Vagina (tissue), 2 donors: ENCODE measurements around the gene ABCA3. TPM values are rescaled to one million over a fixed set of nuclear protein-coding genes. Genes with fewer than 3 reads are reported as not detected.
"Not testable (repeated sequence)": the region's sequence is repeated elsewhere in the genome, so short reads cannot be mapped to it uniquely, and the experiment has no call there.

Experiments used
- DNase-seq, 2 donors: peaks; one replicate each; pipeline ENCODE4 v3.0.0-alpha.2; 2017; ENCODE audit errors: extremely low spot score in 2 of 2
- H3K27ac ChIP-seq: fragments of 200-600 bp; sonication (generic); one replicate; pipeline ENCODE4 v1.5.1; 2019
- H3K27me3 ChIP-seq: fragments of 200-600 bp; sonication (generic); one replicate; pipeline ENCODE4 v1.5.1; 2019
- H3K36me3 ChIP-seq, 2 donors: fragments of 200-600 bp; sonication (generic); one replicate each; pipeline ENCODE4 v1.5.1; 2017 to 2019
- H3K4me1 ChIP-seq: fragments of 200-600 bp; sonication (generic); one replicate; pipeline ENCODE4 v1.5.1; 2019
- H3K4me3 ChIP-seq, 2 donors: fragments of 200-600 bp; sonication (generic); 1 replicate in 1 of 2; 2 replicates in 1 of 2; pipeline ENCODE4 v1.5.1; 2016 to 2019
- H3K9me3 ChIP-seq: fragments of 200-600 bp; sonication (generic); one replicate; pipeline ENCODE4 v1.5.1; 2019
- CTCF ChIP-seq, 3 experiments: fragments of 450-650 bp in 2 of 3; fragments of 200-600 bp in 1 of 3; sonication (generic) in 1 of 3; IDR thresholded peaks; one replicate each; pipeline ENCODE4 v1.5.1; 2017 to 2019; ENCODE audit warnings: antibody characterized with exemption in 3 of 3, mild to moderate bottlenecking in 2 of 3, moderate library complexity in 2 of 3
- POLR2A ChIP-seq, 2 donors: fragments of 450-650 bp; IDR thresholded peaks; one replicate each; pipeline ENCODE4 v1.6.1; 2017; ENCODE audit warnings: antibody characterized with exemption in 2 of 2, mild to moderate bottlenecking in 2 of 2, moderate library complexity in 2 of 2
- POLR2AphosphoS5 ChIP-seq, 2 donors: sonication (generic); formaldehyde crosslinking; IDR thresholded peaks; one replicate each; pipeline ENCODE4 v1.9.0; 2017; ENCODE audit warnings: antibody characterized with exemption in 2 of 2, mild to moderate bottlenecking in 2 of 2, low read depth in 1 of 2; ENCODE audit not compliant: insufficient read depth in 1 of 2
- intact Hi-C: fragments of 100-400 bp; cut with DNase I; formaldehyde crosslinking; loops from one replicate; pipeline ENCODE4 v1.15.1; 2023
- total RNA-seq: library from RNA; depleted of rRNA; stranded (reverse); fragments of >200 nt; gene quantifications from one replicate; pipeline ENCODE4 v1.2.3, GENCODE V29; 2016

ABCA3 gene
- total RNA-seq, 1 donor from 2014 or later, result 5.4 TPM

DNA sequence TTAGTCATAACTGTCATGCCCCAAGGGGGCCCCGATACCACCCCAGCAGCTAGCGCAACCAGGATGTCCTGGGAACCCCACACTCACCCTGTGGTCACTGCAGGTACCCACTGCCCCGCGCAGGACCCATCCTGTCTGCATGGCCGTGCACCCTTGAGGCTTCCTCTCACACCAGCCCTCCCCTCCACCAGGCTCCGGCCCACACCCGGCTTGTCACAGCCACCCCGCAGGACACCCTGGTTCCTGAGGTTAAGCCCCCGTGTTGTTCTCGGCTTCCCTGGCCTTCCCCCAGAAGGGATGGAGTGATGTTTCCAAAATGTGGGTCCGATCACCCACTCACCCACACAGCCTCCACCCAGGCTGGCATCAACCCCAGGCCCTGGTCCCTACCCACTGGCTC lies 96.7 kb downstream of the ABCA3 start:
- intact Hi-C loops, result no loop called here
- TF ChIP-seq CTCF (IDR thresholded peaks at IDR 0.05) (no peak), POLR2AphosphoS5 (IDR thresholded peaks at IDR 0.05; ENCODE audit: insufficient read depth in 1 of 2, low read depth in 1 of 2) (no peak), POLR2A (IDR thresholded peaks at IDR 0.05) (no peak)

GRCh38 chr16:2243031-2243528 lies 97.4 kb downstream of the ABCA3 start:
- Histone ChIP-seq H3K4me3 (no peak overlapping the region), H3K27me3 (no peaks in the 10 kb centered on the region), H3K9me3 (no peaks in the 10 kb centered on the region), H3K36me3 (peaks cover 0 to 40% of the 10 kb centered on the region in 2 donors), H3K27ac (no peak overlapping the region), H3K4me1 (no peaks in the 10 kb centered on the region)
- intact Hi-C loops, result no loop called here
- DNase-seq, result no peak
- TF ChIP-seq CTCF (IDR thresholded peaks at IDR 0.05), result no peak
- no peak for TF ChIP-seq POLR2A (IDR thresholded peaks at IDR 0.05)
- no peak for TF ChIP-seq POLR2AphosphoS5 (IDR thresholded peaks at IDR 0.05; ENCODE audit: insufficient read depth in 1 of 2, low read depth in 1 of 2)

More for the DNA sequence above, 96.7 kb downstream of the ABCA3 start:
- no peaks in the 10 kb centered on the region for H3K9me3 ChIP-seq
- no peaks in the 10 kb centered on the region for H3K27me3 ChIP-seq
- no peaks in the 10 kb centered on the region for H3K4me1 ChIP-seq
- no peak overlapping the region for H3K27ac ChIP-seq
- no peak overlapping the region for H3K4me3 ChIP-seq
- H3K36me3 ChIP-seq, result peaks cover 0 to 40% of the 10 kb centered on the region in 2 donors
- DNase-seq, result no peak

GRCh38 chr16:2242598-2242997 lies 97.9 kb downstream of the ABCA3 start:
- H3K27me3 ChIP-seq, result peaks cover under 1% of the 10 kb centered on the region
- TF ChIP-seq POLR2AphosphoS5 (IDR thresholded peaks at IDR 0.05; ENCODE audit: insufficient read depth in 1 of 2, low read depth in 1 of 2), result no peak
- no peak for TF ChIP-seq POLR2A (IDR thresholded peaks at IDR 0.05)
- no peak for TF ChIP-seq CTCF (IDR thresholded peaks at IDR 0.05)
- no peaks in the 10 kb centered on the region for H3K9me3 ChIP-seq
- H3K4me1 ChIP-seq, result peaks cover 4% of the 10 kb centered on the region
- intact Hi-C loops, result no loop called here
- peaks cover 0 to 40% of the 10 kb centered on the region in 2 donors for H3K36me3 ChIP-seq
- no peak overlapping the region for H3K27ac ChIP-seq
- DNase-seq, result no peak
- H3K4me3 ChIP-seq, result no peak overlapping the region

- peaks cover 22% of the 10 kb centered on the region for H3K4me1 ChIP-seq
- DNase-seq, intact Hi-C loops, H3K4me3 ChIP-seq, H3K9me3 ChIP-seq, H3K27ac ChIP-seq, H3K27me3 ChIP-seq: not testable (repeated sequence)
- H3K36me3 ChIP-seq, result peaks cover 0 to 29% of the 10 kb centered on the region in 2 donors
These were observed 100.2 kb downstream of the ABCA3 start for GRCh38 chr16:2240331-2240730.

DNA sequence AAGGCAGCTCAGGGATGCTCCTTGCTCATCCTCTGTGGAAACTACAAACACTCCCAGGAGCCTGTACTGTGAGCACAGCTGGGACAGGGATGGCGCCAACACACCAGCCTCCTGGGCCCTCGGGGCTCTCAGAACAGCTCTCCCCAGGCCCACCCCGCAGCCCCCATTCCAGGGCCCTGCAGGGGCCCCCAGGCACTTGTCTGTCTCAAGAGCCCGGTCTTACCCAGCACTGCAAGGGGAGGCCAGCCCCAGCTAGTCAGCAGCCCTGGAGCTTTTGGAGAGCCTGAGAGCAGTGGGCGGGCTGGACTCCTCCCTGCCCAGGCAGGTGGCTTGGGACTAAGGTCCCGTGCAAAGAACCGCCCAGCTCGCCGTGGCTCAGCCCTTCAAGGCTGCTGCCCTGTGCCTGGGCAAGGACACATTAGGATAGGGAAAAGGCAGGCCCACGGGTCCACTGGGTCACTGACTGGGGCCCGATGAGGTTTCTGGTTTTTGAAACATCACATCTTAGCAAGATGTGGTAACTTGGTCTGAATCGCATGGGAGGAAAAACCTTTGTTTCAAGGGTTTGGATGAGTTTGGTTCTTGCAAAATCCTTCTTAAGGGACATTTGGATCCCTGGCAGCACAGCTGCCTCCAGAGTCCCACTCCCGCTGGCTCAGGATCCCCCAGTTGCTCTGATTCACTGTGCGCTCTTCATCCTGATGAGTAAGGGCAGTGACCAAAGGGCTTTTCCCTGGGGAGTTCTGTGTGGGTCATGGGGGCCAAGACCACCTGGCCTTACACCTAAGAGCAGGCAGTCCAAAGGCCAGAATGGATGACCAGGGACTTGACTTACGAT lies 101.5 kb downstream of the ABCA3 start:
- H3K9me3 ChIP-seq, result no peaks in the 10 kb centered on the region
- intact Hi-C loops, result no loop called here
- no peak for DNase-seq
- no peak for TF ChIP-seq CTCF (IDR thresholded peaks at IDR 0.05)
- no peak for TF ChIP-seq POLR2AphosphoS5 (IDR thresholded peaks at IDR 0.05; ENCODE audit: insufficient read depth in 1 of 2, low read depth in 1 of 2)
- TF ChIP-seq POLR2A (IDR thresholded peaks at IDR 0.05), result no peak
- peaks cover 22% of the 10 kb centered on the region for H3K4me1 ChIP-seq
- no peak overlapping the region for H3K4me3 ChIP-seq
- no peak overlapping the region for H3K27ac ChIP-seq
- peaks cover 0 to 30% of the 10 kb centered on the region in 2 donors for H3K36me3 ChIP-seq
- H3K27me3 ChIP-seq, result peaks cover 9% of the 10 kb centered on the region
